RWPE1 (cell line): Measurements from ENCODE around the gene NDC80.

Experiments used
- CTCF ChIA-PET: fragments of 350-600 bp; sonication (Branson Sonifier 250); formaldehyde crosslinking; extraction: SDS; loops from one replicate; lab custom pipeline; 2021; lab: Yijun Ruan, JAX
- POLR2A ChIA-PET: fragments of 400-600 bp; formaldehyde crosslinking; extraction: SDS; loops from one replicate; lab custom pipeline; 2020; ENCODE audit warnings: antibody characterized with exemption; ENCODE audit not compliant: low non-redundant PET; lab: Yijun Ruan, JAX
- DNase-seq: peaks from one replicate; pipeline ENCODE4 v3.0.0; 2012; ENCODE audit warnings: low spot score
- H3K27ac ChIP-seq: fragments of 450-650 bp; 2 replicates; pipeline ENCODE4 v1.5.1; 2017
- TF ChIP-seq, protein P1 (sequence below): fragments of 450-650 bp; conservative IDR thresholded peaks from 2 replicates; pipeline ENCODE4 v1.5.1; 2017; ENCODE audit warnings: low read depth, mild to moderate bottlenecking

Gene NDC80

DNA sequence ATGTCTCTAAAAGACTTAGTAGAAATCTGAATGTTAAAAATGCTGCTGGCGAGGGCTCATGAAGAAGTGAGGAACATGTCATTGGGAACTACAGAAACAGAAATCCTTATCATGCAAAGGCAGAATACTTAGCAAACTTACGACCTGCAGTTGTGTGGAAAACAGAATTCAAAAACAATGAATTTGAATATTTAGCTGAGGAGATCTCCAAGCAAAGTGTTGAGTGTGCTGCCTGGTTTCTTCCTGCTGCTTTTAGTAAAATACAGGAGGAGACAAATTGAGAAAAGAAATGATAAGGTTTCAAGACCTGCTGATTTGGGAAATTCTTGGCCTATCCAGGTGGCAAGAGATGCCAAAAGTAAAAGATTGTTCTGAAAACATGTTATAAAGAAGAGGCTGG, 38.6 kb upstream of the NDC80 start:
- TF ChIP-seq, protein P1, sequence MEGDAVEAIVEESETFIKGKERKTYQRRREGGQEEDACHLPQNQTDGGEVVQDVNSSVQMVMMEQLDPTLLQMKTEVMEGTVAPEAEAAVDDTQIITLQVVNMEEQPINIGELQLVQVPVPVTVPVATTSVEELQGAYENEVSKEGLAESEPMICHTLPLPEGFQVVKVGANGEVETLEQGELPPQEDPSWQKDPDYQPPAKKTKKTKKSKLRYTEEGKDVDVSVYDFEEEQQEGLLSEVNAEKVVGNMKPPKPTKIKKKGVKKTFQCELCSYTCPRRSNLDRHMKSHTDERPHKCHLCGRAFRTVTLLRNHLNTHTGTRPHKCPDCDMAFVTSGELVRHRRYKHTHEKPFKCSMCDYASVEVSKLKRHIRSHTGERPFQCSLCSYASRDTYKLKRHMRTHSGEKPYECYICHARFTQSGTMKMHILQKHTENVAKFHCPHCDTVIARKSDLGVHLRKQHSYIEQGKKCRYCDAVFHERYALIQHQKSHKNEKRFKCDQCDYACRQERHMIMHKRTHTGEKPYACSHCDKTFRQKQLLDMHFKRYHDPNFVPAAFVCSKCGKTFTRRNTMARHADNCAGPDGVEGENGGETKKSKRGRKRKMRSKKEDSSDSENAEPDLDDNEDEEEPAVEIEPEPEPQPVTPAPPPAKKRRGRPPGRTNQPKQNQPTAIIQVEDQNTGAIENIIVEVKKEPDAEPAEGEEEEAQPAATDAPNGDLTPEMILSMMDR, result no peak
- ChIA-PET CTCF (no interaction called here), POLR2A (no interaction called here)
- DNase-seq, result no peak
- H3K27ac ChIP-seq, result no peak overlapping the region

DNA sequence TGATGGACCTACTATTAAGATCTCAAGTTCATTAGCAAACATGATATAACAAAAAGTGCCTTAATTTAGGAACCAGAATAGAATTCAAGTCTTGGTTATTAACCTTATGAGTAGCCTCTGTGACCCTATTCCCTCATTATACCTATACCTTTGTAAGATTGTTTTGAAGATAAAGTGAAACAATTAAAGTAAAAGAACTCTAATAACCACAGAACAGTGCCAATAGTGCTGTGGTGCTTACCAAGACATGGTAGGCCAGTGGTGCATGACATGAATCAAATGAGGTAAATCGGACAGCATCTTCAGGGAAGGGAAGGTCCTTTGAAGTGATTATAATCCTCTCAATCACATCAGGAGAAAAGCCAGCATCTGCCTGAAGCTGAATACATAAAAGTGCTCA, 36.5 kb upstream of the NDC80 start:
- TF ChIP-seq, protein P1, result no peak
- CTCF ChIA-PET, result no interaction called here

DNA sequence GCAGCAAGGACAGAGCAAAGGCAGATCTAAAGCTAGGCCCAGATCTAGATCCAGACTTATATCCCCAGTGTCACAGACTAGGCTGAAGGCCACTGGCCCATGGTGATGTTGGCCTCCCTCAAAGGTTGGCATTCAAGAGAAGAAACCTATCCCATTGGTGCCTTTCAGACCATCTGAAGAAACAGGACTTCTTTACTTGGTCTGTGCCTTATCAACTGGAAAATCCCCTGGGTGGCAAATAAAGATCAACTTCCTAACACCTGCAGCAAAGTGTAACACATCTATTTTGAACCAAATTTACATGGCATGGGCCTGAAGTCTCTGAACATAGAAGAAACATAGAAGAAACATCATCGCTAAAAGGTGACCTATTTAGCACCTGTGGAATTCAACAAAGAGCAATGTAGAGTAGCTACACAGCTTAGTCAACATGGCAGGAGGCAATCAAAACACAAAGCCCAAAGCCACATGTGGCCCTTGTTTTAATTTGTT, 35.9 kb upstream of the NDC80 start:
- TF ChIP-seq, protein P1, result no peak
- no peak for DNase-seq
- no peak overlapping the region for H3K27ac ChIP-seq
- ChIA-PET CTCF (no interaction called here), POLR2A (no interaction called here)

More for the DNA sequence above, 36.5 kb upstream of the NDC80 start:
- POLR2A ChIA-PET, result no interaction called here
- DNase-seq, result no peak
- H3K27ac ChIP-seq, result no peak overlapping the region

DNA sequence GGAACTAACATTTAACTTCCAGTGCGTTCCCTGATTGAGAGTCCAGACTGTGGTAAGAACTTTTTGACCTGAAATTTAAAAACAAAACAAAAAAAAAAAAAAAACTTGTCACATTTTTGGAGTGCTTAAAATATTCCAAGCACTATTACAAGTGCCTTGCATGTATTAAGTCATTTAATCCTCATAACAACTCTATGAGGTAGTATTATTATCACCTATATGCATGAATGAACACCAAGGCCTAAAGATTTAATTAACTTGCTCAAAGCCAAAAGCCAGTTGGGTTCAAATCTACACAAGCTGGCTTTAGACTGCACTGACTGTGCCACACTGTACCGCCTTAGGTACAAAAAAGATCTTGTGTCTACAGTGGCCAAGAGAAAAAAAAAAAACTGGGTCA, 35.3 kb upstream of the NDC80 start:
- ChIA-PET CTCF (interaction anchor here (0.6 kb wide), 1 partner anchor 8 kb away, joined by 3 read pairs; no protein-coding TSS in a partner anchor), POLR2A (no interaction called here)
- DNase-seq, result no peak
- TF ChIP-seq, protein P1, result no peak
- no peak overlapping the region for H3K27ac ChIP-seq

DNA sequence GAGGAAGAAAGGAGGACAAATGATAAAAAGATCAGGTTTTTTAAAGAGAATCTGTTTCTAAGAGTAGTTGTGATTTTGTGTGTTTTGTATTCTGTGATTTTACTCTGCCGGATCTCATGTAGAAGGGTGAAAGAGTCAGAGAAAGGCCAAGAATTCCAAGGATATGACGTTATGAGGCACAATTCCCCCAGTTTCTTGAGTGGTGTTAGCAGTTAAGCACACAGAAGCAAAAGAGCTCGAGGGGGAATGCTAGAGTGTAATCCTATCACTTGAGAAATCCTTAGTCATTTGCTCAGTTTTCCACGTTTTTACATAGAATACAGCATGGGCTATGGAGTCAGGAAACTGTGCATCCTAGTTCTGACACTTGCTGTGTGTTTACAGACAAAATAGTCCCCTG, 34.9 kb upstream of the NDC80 start:
- ChIA-PET CTCF (interaction anchor here (0.6 kb wide), 1 partner anchor 9 kb away, joined by 3 read pairs; no protein-coding TSS in a partner anchor), POLR2A (no interaction called here)
- DNase-seq, result no peak
- TF ChIP-seq, protein P1, result no peak
- H3K27ac ChIP-seq, result no peak overlapping the region

DNA sequence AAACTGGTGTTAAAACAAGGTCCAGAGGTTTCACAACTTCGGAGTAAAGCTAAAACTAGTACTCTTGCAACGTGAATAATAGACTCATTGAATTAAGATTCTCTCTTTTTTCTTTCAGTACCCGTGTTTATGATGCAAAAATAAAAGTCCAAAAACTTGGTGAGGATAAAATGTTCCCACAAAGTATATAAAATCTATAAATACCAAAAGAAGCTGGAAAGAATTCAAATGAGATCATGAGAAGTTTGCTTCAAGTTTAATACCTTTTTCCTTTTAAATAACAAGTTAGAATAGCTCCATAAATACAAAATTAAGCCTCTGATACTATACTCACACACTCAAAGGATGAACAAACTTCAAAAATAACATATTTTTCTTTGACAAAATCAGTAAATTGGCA, 34.1 kb upstream of the NDC80 start:
- POLR2A ChIA-PET, result interaction anchor here (0.6 kb wide), 1 partner anchor 1032 kb away, joined by 3 read pairs; no protein-coding TSS in a partner anchor
- TF ChIP-seq, protein P1, result no peak
- CTCF ChIA-PET, result no interaction called here
- no peak for DNase-seq
- H3K27ac ChIP-seq, result no peak overlapping the region
